ENCODE results near the gene BLM. TPM values are rescaled to one million over a fixed set of nuclear protein-coding genes. Genes with fewer than 3 reads are reported as not detected.

The BLM gene
- polyA plus RNA-seq, 1 donor (not counting 4 experiments of a cell fraction or from before 2014, with no cell fraction given): 4.4 TPM

GRCh38 chr15:90701048-90701447 is 16.1 kb upstream of the BLM start:
- DNase-seq (ENCODE audit: low read depth, low spot score): no peak
- Histone ChIP-seq H3K4me1 (ENCODE audit: control insufficient read depth, extremely low read depth, insufficient read depth, low read length) (no peaks in the 10 kb centered on the region), H3K36me3 (ENCODE audit: control insufficient read depth in 2 of 2, extremely low read depth in 1 of 2, insufficient read depth in 2 of 2, low read length in 2 of 2) (no peaks in the 10 kb centered on the region), H3K4me2 (ENCODE audit: control insufficient read depth, extremely low read depth, insufficient read depth, low read depth, low read length) (no peak overlapping the region), H3K9me1 (ENCODE audit: control insufficient read depth, extremely low read depth, insufficient read depth, low read length) (no peaks in the 10 kb centered on the region), H3K27ac (ENCODE audit: control insufficient read depth, insufficient read depth, low read length) (no peak overlapping the region), H2AFZ (ENCODE audit: control insufficient read depth, low read length) (no peak overlapping the region), H3K4me3 (ENCODE audit: control insufficient read depth in 2 of 3, extremely low read depth in 1 of 3, insufficient read depth in 2 of 3, low read depth in 1 of 3, low read length in 3 of 3) (no peak overlapping the region), H3K9ac (ENCODE audit: control insufficient read depth, extremely low read depth, insufficient read depth, low read length) (no peak overlapping the region), H3K9me3 (ENCODE audit: control insufficient read depth, low read depth, low read length) (no peaks in the 10 kb centered on the region), H3K27me3 (ENCODE audit: control insufficient read depth, extremely low read depth, insufficient read depth, low read length) (no peaks in the 10 kb centered on the region), H3K79me2 (ENCODE audit: control insufficient read depth, insufficient read depth, low read length) (no peaks in the 10 kb centered on the region), H4K20me1 (ENCODE audit: control insufficient read depth, extremely low read depth, insufficient read depth, low read length) (no peaks in the 10 kb centered on the region)
- TF ChIP-seq EZH2 (IDR thresholded peaks at IDR 0.05; ENCODE audit: low read length) (no peak), CTCF (optimal IDR thresholded peaks at IDR 0.05 in 1 of 3, IDR thresholded peaks at IDR 0.05 in 1 of 3, conservative IDR thresholded peaks at IDR 0.05 in 1 of 3; ENCODE audit: extremely low read depth in 1 of 3, insufficient read depth in 2 of 3, low read length in 3 of 3) (no peak)
- no peak for FAIRE-seq
- dilution Hi-C loops (cut with MboI; ENCODE audit: extremely low pct_ligation_motif_present, low sequenced_read_pairs): no loop called here

GRCh38 chr15:90701880-90702630 is 15.1 kb upstream of the BLM start:
- no peaks in the 10 kb centered on the region for H4K20me1 ChIP-seq (ENCODE audit: control insufficient read depth, extremely low read depth, insufficient read depth, low read length)
- H3K36me3 ChIP-seq (ENCODE audit: control insufficient read depth in 2 of 2, extremely low read depth in 1 of 2, insufficient read depth in 2 of 2, low read length in 2 of 2): no peaks in the 10 kb centered on the region
- H3K27me3 ChIP-seq (ENCODE audit: control insufficient read depth, extremely low read depth, insufficient read depth, low read length): no peaks in the 10 kb centered on the region
- H2AFZ ChIP-seq (ENCODE audit: control insufficient read depth, low read length): no peak overlapping the region
- H3K9me1 ChIP-seq (ENCODE audit: control insufficient read depth, extremely low read depth, insufficient read depth, low read length): no peaks in the 10 kb centered on the region
- no peaks in the 10 kb centered on the region for H3K4me1 ChIP-seq (ENCODE audit: control insufficient read depth, extremely low read depth, insufficient read depth, low read length)
- no peak for DNase-seq (ENCODE audit: low read depth, low spot score)
- H3K4me2 ChIP-seq (ENCODE audit: control insufficient read depth, extremely low read depth, insufficient read depth, low read depth, low read length): no peak overlapping the region
- TF ChIP-seq CTCF (optimal IDR thresholded peaks at IDR 0.05 in 1 of 3, IDR thresholded peaks at IDR 0.05 in 1 of 3, conservative IDR thresholded peaks at IDR 0.05 in 1 of 3; ENCODE audit: extremely low read depth in 1 of 3, insufficient read depth in 2 of 3, low read length in 3 of 3) (no peak), EZH2 (IDR thresholded peaks at IDR 0.05; ENCODE audit: low read length) (no peak)
- no peak overlapping the region for H3K27ac ChIP-seq (ENCODE audit: control insufficient read depth, insufficient read depth, low read length)
- no peaks in the 10 kb centered on the region for H3K9me3 ChIP-seq (ENCODE audit: control insufficient read depth, low read depth, low read length)
- no peak overlapping the region for H3K9ac ChIP-seq (ENCODE audit: control insufficient read depth, extremely low read depth, insufficient read depth, low read length)
- H3K79me2 ChIP-seq (ENCODE audit: control insufficient read depth, insufficient read depth, low read length): no peaks in the 10 kb centered on the region
- H3K4me3 ChIP-seq (ENCODE audit: control insufficient read depth in 2 of 3, extremely low read depth in 1 of 3, insufficient read depth in 2 of 3, low read depth in 1 of 3, low read length in 3 of 3): no peak overlapping the region
- no peak for FAIRE-seq
- dilution Hi-C loops (cut with MboI; ENCODE audit: extremely low pct_ligation_motif_present, low sequenced_read_pairs): no loop called here

Data from keratinocyte (primary cell).